T1000 (cell line): Measurements from ENCODE around the gene LCN15.
"Not testable (repeated sequence)": the region's sequence is repeated elsewhere in the genome, so short reads cannot be mapped to it uniquely, and the experiment has no call there.

Experiments used
- DNase-seq: peaks from one replicate; lab custom pipeline; 2025; ENCODE audit warnings: mixed read lengths; lab: John Stamatoyannopoulos, UW

Gene LCN15

GRCh38 chr9:136775191-136775590 lies 10.9 kb upstream of the LCN15 start:
- DNase-seq: no peak

GRCh38 chr9:136774416-136775045 lies 10.2 kb upstream of the LCN15 start:
- DNase-seq: no peak

GRCh38 chr9:136773386-136774044 lies 9.2 kb upstream of the LCN15 start:
- DNase-seq: no peak

- no peak for DNase-seq
Measured at GRCh38 chr9:136771907-136772415, 7.6 kb upstream of the LCN15 start.

- DNase-seq: no peak
Measured at GRCh38 chr9:136769710-136770191, 5.4 kb upstream of the LCN15 start.

- not testable (repeated sequence) for DNase-seq
Measured at GRCh38 chr9:136766410-136767120, 2.2 kb upstream of the LCN15 start.

- not testable (repeated sequence) for DNase-seq
Measured at GRCh38 chr9:136765745-136766409, 1.6 kb upstream of the LCN15 start.

- DNase-seq: no peak
Measured at GRCh38 chr9:136765041-136765440, 723 bp upstream of the LCN15 start.

GRCh38 chr9:136763649-136764035 lies 676 bp downstream of the LCN15 start:
- no peak for DNase-seq

GRCh38 chr9:136762915-136763648 lies 1.2 kb downstream of the LCN15 start:
- no peak for DNase-seq

GRCh38 chr9:136762221-136762691 lies 2.1 kb downstream of the LCN15 start:
- DNase-seq: no peak

GRCh38 chr9:136761545-136761981 lies 2.8 kb downstream of the LCN15 start:
- DNase-seq: no peak

- not testable (repeated sequence) for DNase-seq
Measured at GRCh38 chr9:136760834-136761544, 3.3 kb downstream of the LCN15 start.

- no peak for DNase-seq
Measured at GRCh38 chr9:136760424-136760823, 3.9 kb downstream of the LCN15 start.

- DNase-seq: no peak
Measured at GRCh38 chr9:136759436-136760325, 4.6 kb downstream of the LCN15 start.

GRCh38 chr9:136759001-136759400 lies 5.3 kb downstream of the LCN15 start:
- no peak for DNase-seq

- DNase-seq: no peak
Measured at GRCh38 chr9:136757751-136758140, 6.6 kb downstream of the LCN15 start.

GRCh38 chr9:136757328-136757727 lies 7.0 kb downstream of the LCN15 start:
- no peak for DNase-seq

GRCh38 chr9:136756836-136757235 lies 7.5 kb downstream of the LCN15 start:
- DNase-seq: no peak

GRCh38 chr9:136756134-136756438 lies 8.2 kb downstream of the LCN15 start:
- DNase-seq: no peak
